ENCODE data around the gene IL19.
A peak's percentile ranks its signal among the peaks of the same experiment; 100 is the strongest.

Gene IL19

GRCh38 chr1:206802401-206802800 lies 31.8 kb downstream of the IL19 start:
- no peak for DNase-seq

- no peak for DNase-seq
Observed at GRCh38 chr1:206803221-206803730, 32.7 kb downstream of the IL19 start.

- no peak for DNase-seq
Observed at GRCh38 chr1:206804156-206804737, 33.7 kb downstream of the IL19 start.

- DNase-seq, result no peak
Observed at GRCh38 chr1:206805357-206805756, 34.8 kb downstream of the IL19 start.

- DNase-seq, result peak; percentile 48
Observed at GRCh38 chr1:206808615-206809014, 38.0 kb downstream of the IL19 start.

GRCh38 chr1:206809504-206810084 lies 39.0 kb downstream of the IL19 start:
- peak; percentile 44 for DNase-seq

GRCh38 chr1:206812471-206812870 lies 41.9 kb downstream of the IL19 start:
- no peak for DNase-seq

GRCh38 chr1:206814716-206815341 lies 44.3 kb downstream of the IL19 start:
- peak; percentile 87 for DNase-seq

GRCh38 chr1:206816390-206817287 lies 46.1 kb downstream of the IL19 start:
- no peak for DNase-seq

GRCh38 chr1:206821493-206821892 lies 50.9 kb downstream of the IL19 start:
- no peak for DNase-seq

- DNase-seq, result peak; percentile 76
Observed at GRCh38 chr1:206823727-206824126, 53.2 kb downstream of the IL19 start.

- peak; percentile 55 for DNase-seq
Observed at GRCh38 chr1:206824331-206824730, 53.8 kb downstream of the IL19 start.

GRCh38 chr1:206826394-206826793 lies 55.8 kb downstream of the IL19 start:
- no peak for DNase-seq

- DNase-seq, result no peak
Observed at GRCh38 chr1:206828061-206828460, 57.5 kb downstream of the IL19 start.

- no peak for DNase-seq
Observed at GRCh38 chr1:206828765-206829164, 58.2 kb downstream of the IL19 start.

- DNase-seq, result no peak
Observed at GRCh38 chr1:206829282-206829681, 58.7 kb downstream of the IL19 start.

GRCh38 chr1:206829875-206830274 lies 59.3 kb downstream of the IL19 start:
- DNase-seq, result no peak

- DNase-seq, result no peak
Observed at GRCh38 chr1:206831650-206832049, 61.1 kb downstream of the IL19 start.

- no peak for DNase-seq
Observed at GRCh38 chr1:206832352-206832880, 61.8 kb downstream of the IL19 start.

- DNase-seq, result no peak
Observed at GRCh38 chr1:206833106-206833680, 62.6 kb downstream of the IL19 start.

- no peak for DNase-seq
Observed at GRCh38 chr1:206833801-206834200, 63.2 kb downstream of the IL19 start.

- DNase-seq, result no peak
Observed at GRCh38 chr1:206834217-206834616, 63.6 kb downstream of the IL19 start.

- DNase-seq, result no peak
Observed at GRCh38 chr1:206834711-206835110, 64.1 kb downstream of the IL19 start.
